HG03432 (cell line): ENCODE measurements around the gene PREB.

Experiments
- ATAC-seq: cut with Tn5 transposase; IDR thresholded peaks from one replicate; pipeline ENCODE4 v1.9.1; 2021; ENCODE audit warnings: mild to moderate bottlenecking, moderate library complexity; ENCODE audit not compliant: unreplicated experiment

The PREB gene

DNA sequence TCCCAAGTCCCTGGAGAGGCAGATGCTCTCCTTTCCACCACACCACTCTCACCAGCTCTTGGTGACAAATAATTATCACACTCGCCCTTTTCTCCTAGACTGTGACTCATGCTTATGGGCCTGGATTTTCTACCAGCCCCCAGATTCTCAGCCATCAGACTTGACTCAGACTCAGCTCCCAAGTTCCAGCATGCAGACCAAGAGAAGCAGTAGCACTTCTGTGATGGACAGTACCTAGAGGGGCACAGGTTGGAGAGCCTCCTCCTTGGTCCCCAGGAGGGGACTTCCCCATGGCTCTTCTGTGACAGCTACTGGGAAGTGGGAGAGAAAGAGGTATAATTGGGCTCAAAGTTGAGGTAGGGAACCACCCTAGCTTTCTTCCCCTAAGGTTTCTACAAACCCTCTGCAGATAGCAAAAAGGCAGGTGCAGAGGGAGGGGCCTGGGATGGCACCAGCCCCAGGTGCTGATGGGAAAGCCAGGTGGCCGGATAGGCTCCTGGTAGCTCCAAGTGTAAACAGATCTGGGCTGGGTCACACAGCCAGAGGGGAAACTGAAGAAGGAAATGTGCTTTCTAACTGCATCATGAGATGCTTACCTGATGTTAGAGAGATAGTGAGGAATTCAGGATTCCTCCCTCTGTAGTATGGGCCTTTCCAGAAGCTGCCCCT is 18.5 kb upstream of the PREB start:
- ATAC-seq, result no peak

DNA sequence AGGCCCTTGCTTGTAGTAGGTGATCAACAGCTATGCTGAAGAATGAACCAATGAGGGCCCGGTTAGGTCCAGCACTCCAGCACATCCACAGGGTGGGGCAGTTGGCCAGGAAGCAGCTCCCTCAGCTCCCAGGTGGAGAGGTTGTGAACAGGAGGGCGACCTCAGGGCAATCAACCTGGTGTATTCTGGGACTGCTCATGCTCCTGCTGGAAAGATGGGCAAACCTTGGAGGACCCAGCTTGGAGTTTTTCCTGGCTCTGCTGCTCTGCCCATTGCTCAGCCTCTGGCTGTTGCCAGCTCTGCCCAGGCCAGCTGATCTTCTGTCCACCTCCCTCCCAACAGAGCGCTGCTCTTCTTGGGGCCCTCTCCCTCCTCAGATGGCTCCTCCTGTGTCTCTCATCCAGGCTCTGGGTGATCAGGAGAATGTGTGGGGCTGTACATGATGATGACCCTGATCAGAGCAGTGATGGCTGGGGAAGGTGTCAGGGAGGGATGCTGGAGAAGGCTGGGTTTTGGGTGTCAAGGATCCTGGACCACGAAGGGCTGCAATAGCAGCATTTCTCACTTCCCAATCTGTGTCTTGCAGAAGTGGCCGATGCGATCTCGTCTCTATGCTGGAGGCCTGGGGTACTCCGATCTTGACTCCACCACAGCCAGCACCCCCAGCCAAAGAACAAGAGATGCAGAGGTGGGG is 17.8 kb upstream of the PREB start:
- no peak for ATAC-seq

- no peak for ATAC-seq
Measured at GRCh38 chr2:27150639-27151230, 16.3 kb upstream of the PREB start.

GRCh38 chr2:27149570-27150405 is 15.4 kb upstream of the PREB start:
- ATAC-seq, result no peak

DNA sequence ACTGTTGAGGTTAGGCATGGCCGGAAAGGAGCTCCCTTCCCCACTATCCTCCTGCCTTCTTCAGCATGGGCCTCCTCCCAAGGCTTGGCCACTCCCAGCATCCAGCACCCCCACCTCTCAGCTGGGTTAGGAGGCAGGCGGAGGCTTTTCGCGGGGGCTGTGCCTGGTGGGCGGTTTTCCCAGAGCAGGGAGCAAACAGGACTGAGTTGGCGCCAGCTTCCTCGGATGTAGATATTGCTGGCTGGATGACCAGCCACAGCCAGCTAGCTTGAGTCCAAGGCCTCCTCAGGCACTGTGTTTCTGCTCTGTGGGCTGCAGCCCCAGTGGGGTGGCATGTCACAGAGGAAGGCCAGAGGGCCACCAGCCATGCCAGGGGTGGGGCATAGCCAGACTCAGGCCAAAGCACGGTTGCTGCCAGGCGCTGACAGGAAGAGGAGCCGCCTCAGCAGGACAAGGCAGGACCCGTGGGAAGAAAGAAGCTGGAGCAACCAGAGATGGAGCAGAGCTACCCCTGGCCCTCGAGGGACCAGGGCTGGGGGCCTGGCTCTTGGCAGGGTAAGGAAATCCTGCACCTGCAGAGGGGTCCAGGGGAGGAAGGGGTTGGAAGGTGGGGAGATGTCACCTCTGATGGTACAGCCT is 14.5 kb upstream of the PREB start, which contains the start of gene TCF23:
TSS of gene TCF23 (plus strand) at position 204 of the 639 bp plus-strand sequence. CDS start at position 334, 130 bp downstream.
- no peak for ATAC-seq

- ATAC-seq, result no peak
Measured at GRCh38 chr2:27147935-27148334, 13.5 kb upstream of the PREB start.

- no peak for ATAC-seq
Measured at GRCh38 chr2:27145682-27146081, 11.2 kb upstream of the PREB start.

GRCh38 chr2:27143285-27143684 is 8.8 kb upstream of the PREB start:
- no peak for ATAC-seq

DNA sequence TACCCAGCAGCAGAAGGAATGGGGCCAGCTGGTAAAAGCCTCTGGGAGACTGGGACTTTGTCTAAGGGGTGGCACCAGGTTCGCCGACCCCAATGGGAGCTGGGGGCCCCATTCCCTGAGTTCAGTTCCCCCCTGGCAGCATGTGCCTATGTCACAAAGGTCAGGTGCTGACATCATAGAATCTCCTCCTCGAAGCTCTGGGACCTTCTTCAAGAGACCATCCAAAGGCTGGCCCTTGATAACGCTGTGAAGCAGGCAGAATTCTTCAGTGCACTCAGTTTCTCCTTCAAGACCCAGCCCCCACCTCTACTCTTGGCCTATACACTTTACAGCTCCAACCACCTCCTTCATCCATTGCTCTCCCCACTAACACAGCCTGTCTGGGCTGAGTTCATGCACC is 4.9 kb upstream of the PREB start, which contains the start of gene PRR30:
TSS of gene PRR30 (minus strand) at position 101 of the 400 bp plus-strand sequence. CDS start 1,081 bp downstream, outside the sequence.
- ATAC-seq, result no peak

DNA sequence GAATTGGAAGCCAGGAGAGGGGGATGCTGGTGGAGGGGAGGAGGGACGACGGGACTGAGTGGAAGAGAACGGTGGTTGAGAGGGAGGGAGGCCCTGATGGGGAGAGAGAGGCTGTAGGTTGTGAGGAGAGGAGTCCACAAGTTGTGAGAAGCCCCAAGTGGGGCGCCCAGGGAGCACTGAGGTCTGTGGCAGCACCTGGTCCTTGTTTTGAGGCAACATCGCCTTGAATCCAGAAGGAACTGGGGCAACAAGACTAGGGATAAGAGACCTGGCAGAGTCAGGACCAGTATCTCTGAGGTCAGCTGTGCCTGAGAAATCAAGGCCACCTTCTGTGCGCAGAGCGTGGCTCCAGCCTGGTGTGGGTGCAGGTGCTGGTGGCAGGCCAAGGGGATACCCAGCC is 3.7 kb upstream of the PREB start:
- ATAC-seq, result no peak

DNA sequence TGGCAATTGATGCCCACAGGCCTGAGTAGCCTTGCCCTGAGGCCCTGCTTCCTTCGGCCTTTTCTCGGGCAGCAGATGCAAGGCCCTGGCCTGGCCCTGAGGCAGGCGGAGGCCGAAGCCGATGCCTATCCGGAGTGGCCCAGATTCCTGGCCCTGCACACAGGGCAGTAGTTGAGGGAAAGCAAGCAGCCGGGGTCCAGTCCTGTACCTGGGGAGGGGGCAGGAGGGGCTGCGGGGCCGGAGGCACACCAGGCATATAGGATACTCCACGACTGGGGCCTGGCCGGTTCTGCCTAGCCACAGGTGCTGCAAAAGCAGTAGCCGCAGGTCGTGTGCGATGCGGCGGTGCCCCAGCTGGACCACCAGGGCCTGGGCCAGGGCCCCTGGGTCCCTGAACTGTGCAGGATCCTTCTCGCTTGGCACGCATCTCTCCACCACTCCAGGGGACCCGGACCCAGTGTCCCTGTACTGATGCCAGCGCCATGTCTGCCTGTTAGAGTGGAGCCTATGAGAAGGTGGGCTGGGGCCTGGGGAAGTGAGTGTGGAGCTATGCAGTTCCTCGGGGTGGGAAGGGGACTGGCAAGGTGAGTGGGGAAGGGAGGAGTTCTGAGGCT is 3.0 kb upstream of the PREB start:
- ATAC-seq, result no peak

- no peak for ATAC-seq
Measured at GRCh38 chr2:27136751-27137150, 2.3 kb upstream of the PREB start.

- ATAC-seq, result no peak
Measured at GRCh38 chr2:27135478-27135955, 1.1 kb upstream of the PREB start.

GRCh38 chr2:27134781-27135477 is 493 bp upstream of the PREB start:
- no peak for ATAC-seq

DNA sequence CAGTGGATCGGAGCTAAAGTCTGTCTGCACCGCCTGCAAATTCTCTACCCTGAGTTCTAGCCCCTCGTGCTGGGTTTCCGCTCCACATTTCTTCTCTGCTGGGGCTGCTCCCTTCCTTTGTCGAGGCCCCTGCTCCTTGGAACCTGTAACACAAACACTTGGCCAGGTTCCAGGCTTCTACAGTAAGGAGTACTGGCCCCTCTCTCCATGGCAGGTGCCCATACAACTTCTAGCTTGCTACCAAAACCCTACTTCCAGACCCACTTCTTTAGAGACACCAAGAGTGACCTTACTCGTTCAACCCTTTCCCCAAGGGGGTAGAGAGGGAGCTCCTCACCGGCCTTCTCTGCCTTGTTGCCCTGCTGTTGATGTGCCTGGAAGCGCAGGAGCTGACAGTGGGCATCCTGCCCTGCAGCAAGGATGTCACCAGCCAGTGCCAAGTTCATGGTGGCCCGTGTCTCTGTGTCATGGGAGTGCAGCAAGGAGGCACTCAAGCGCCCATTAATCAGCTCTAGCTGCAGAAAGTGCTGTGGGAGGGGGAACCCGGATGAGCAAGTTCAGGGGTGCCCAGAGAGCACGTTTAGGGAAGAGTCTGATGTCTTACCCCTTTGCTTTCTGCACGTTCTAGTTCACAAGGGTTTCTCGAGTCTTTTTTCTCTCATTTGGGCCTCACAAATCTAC is 1.1 kb downstream of the PREB start:
- no peak for ATAC-seq

- ATAC-seq, result no peak
Measured at GRCh38 chr2:27131429-27131828, 3.0 kb downstream of the PREB start.

- no peak for ATAC-seq
Measured at GRCh38 chr2:27130396-27130795, 4.0 kb downstream of the PREB start.

DNA sequence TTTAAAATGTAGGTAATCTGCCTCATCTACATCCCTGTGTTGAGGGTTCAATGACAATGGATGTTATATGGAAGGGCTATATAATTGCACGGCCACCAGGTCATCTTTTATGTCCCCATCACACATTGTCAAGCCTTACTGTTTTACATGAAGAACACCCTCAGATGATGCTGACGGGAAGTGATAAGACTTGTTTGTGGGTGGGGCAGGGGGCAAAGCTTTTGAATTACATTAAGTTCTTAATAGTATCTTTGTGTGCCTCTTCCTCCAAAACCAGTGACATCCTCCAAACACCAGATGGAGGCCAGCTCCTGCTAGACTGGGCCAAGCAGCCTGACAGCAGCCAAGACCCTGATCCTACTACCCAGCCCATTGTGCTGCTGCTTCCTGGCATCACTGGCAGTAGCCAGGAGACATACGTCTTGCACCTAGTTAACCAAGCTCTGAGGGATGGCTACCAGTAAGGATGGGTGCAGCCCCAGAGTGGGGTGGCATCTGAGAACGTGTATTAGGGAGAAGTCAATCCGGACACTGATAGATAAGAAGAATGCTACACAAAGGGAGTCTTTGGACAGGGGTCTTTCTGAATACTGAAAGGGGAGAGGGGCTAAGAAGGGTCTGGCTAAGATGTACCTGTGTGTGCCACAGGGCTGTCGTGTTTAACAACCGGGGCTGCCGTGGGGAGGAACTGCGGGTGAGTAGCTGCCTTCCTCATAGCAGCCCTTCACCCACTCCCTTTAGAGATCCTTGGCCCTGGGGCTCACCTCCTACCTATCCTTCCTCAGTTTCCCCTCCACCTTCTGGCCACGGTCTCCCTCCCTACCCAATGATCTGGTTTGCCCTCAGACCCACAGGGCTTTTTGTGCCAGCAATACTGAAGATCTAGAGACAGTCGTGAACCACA is 5.5 kb downstream of the PREB start:
- ATAC-seq, result no peak
